SK-N-MC (cell line): ENCODE results near the gene NPTX1.

Experiments used
- EZH2 ChIP-seq: fragments of 200-600 bp; sonication (generic); IDR thresholded peaks from one replicate; pipeline ENCODE4 v1.6.1; 2017; ENCODE audit warnings: antibody characterized with exemption
- FOXP2 ChIP-seq: optimal IDR thresholded peaks from 2 replicates; pipeline ENCODE3; 2011; ENCODE audit warnings: mild to moderate bottlenecking, moderate library complexity; ENCODE audit not compliant: insufficient read depth; ENCODE audit errors: extremely low read length, control extremely low read depth
- POLR2AphosphoS5 ChIP-seq: IDR thresholded peaks from 2 replicates; pipeline ENCODE4 v1.6.1; 2012; ENCODE audit warnings: mild to moderate bottlenecking, low read depth, low read length, borderline replicate concordance

GRCh38 chr17:80486692-80487091, 10.3 kb upstream of the NPTX1 start:
- TF ChIP-seq POLR2AphosphoS5 (no peak), EZH2 (no peak), FOXP2 (no peak)
